Peyer's patch (tissue), 4 donors: Measurements from ENCODE around the gene LIPT2.
"Not testable (repeated sequence)": the region's sequence is repeated elsewhere in the genome, so short reads cannot be mapped to it uniquely, and the experiment has no call there.

Experiments
- CTCF ChIP-seq, 6 experiments: fragments of 450-650 bp in 4 of 6; fragments of 200-600 bp in 2 of 6; sonication (generic) in 1 of 6; IDR thresholded peaks; one replicate each; pipeline ENCODE4 v1.5.1; 2017 to 2019; ENCODE audit warnings: antibody characterized with exemption in 6 of 6, mild to moderate bottlenecking in 3 of 6, moderate library complexity in 1 of 6
- POLR2A ChIP-seq, 2 donors: fragments of 450-650 bp; IDR thresholded peaks; one replicate each; pipeline ENCODE4 v1.5.1; 2017; ENCODE audit warnings: antibody characterized with exemption in 2 of 2, mild to moderate bottlenecking in 2 of 2, moderate library complexity in 2 of 2

DNA sequence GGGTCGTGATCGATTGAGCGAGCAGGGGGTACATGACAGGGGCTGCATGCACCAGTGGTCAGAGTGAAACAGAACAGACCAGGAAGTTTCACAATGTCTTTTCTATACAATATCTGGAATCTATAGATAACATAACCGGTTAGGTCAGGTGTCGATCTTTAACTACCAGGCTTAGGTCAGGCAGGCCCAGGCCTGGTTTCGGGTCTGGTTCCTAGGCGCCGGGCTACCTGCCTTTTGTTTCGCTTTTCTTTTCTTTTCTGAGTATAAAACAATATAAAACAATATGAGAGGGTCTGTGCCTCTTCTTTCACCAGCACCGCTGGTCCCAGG lies 41.4 kb upstream of the LIPT2 start:
- TF ChIP-seq CTCF, POLR2A (IDR thresholded peaks at IDR 0.05): not testable (repeated sequence)
